Stimulated activated naive CD8-positive, alpha-beta T cell treated with anti-CD3 and anti-CD28 coated beads, Interleukin-15, amount 100 ng/mL, for 72 hours (primary cell): Measurements from ENCODE around the gene CFAP141.

Source experiments
- ATAC-seq: fragments of 150-1000 bp; cut with Tn5 transposase; 2 replicates; pipeline ENCODE4 v1.10.0; 2021; ENCODE audit warnings: mild to moderate bottlenecking, moderate library complexity
- DNase-seq, 2 donors: peaks; one replicate each; pipeline ENCODE4 v3.0.0; 2021 to 2022
- H3K27ac Mint-ChIP-seq, 2 donors: one replicate each; pipeline ENCODE4 v1.8.0; 2022; ENCODE audit warnings: mild to moderate bottlenecking in 2 of 2, mixed read lengths in 2 of 2, moderate library complexity in 2 of 2
- H3K27me3 Mint-ChIP-seq: one replicate; pipeline ENCODE4 v1.8.0; 2022; ENCODE audit warnings: mixed read lengths
- H3K4me1 Mint-ChIP-seq: one replicate; pipeline ENCODE4 v1.8.0; 2022; ENCODE audit warnings: mild to moderate bottlenecking, mixed read lengths
- H3K4me3 Mint-ChIP-seq, 2 donors: one replicate each; pipeline ENCODE4 v1.8.0; 2022; ENCODE audit warnings: mild to moderate bottlenecking in 2 of 2, mixed read lengths in 2 of 2, moderate library complexity in 1 of 2
- H3K9me3 Mint-ChIP-seq, 2 donors: one replicate each; pipeline ENCODE4 v1.8.0; 2022; ENCODE audit warnings: mixed read lengths in 2 of 2

CFAP141 gene

GRCh38 chr1:154186852-154187501 lies 19.2 kb downstream of the CFAP141 start:
- ATAC-seq = no peak
- Mint-ChIP-seq H3K4me1 (peaks cover 3% of the 10 kb centered on the region), H3K9me3 (no peaks in the 10 kb centered on the region), H3K27me3 (peaks cover 10% of the 10 kb centered on the region), H3K4me3 (no peak overlapping the region), H3K27ac (no peak overlapping the region)
- no peak for DNase-seq

GRCh38 chr1:154186177-154186576 lies 20.0 kb downstream of the CFAP141 start:
- peaks cover 5% of the 10 kb centered on the region for H3K4me1 Mint-ChIP-seq
- DNase-seq (peak; percentile 70 to 79), ATAC-seq (no peak)
- no peaks in the 10 kb centered on the region for H3K9me3 Mint-ChIP-seq
- no peak overlapping the region for H3K27ac Mint-ChIP-seq
- H3K4me3 Mint-ChIP-seq = no peak overlapping the region
- H3K27me3 Mint-ChIP-seq = peaks cover 2% of the 10 kb centered on the region

DNA sequence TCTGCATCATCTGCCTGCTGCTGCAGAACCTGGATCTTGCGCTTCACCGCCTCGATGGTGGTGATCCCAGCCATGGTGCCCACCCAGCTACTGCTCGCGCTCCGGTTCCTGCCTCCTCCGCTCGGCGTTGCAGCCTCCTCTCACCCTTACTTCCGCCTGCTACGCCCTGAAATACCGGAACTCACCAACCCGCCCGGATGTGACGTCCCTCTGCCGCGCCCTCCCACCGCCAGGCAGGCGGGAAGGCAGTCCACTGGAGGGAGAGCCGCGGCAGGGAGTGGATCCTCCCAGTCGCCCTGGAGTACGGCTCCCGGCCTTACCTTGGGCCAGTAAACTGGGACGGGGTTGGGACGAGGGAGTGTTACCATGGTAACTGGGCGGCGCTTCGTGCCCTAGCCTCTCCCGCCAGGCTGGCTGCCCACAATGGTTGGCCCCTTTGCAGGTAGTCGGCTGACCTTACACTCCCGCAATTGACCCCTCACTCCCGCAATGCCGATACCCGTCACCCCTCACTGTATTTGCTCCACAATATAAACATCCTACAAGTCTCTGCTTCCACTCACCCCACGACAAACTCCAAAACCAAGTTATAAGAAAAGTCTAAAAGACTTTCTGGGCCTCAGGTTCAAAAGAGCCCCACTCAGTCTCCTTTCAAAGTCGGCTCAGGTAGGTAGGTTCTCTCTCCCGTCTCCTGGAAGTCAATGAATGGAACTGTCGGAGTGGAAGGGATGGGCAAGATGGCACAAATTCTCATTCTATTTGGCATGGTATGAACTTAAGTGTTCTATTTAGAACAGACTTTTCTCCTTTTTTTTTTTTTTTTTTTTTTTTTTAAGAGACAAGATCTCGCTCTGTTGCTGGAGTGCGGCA lies 22.9 kb downstream of the CFAP141 start:
- peaks cover 32% of the 10 kb centered on the region for H3K4me1 Mint-ChIP-seq
- peak overlapping the region; percentile 90 to 98 for H3K27ac Mint-ChIP-seq
- peak overlapping the region; percentile 99 for H3K4me3 Mint-ChIP-seq
- H3K27me3 Mint-ChIP-seq = no peaks in the 10 kb centered on the region
- no peaks in the 10 kb centered on the region for H3K9me3 Mint-ChIP-seq
- DNase-seq = peak; percentile 92 to 95
- peak; percentile 80 for ATAC-seq

DNA sequence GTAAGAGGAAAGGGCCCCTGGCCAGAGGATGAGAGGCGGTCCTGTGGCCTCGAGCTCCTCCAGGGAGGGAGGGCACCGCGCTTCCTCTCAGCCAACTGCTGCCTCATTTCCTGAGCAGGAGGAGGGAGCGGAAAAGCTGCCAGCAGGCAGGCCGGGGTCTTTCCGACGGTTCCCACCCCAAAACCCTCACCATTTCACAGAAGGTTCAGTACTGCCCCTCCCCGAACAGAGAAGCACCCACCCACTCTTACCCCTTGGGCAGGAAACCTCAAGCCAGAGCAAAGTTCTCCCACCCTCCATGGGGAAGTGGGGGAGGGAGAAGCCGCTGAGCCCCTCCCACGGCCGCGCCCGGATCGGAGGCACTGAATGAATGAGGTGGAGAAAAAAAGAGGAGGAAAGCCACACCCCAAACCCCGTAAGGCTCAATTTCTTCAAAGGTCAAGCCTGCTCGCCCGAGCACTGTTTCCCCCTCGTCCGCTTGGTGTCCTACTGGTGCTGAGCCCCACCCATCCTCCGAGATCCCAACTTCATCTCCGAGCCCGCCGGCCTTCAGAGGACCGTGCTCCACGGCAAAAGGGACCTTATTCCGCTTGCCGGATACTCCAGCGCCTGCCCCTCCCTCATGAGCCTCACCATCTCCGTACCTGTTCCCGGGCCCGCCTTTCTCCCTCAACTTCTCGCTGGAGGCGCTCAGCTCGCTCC lies 23.6 kb downstream of the CFAP141 start:
- no peaks in the 10 kb centered on the region for H3K27me3 Mint-ChIP-seq
- H3K4me3 Mint-ChIP-seq = peak overlapping the region; percentile 99
- H3K4me1 Mint-ChIP-seq = peaks cover 40% of the 10 kb centered on the region
- peak; percentile 80 to 93 for DNase-seq
- peak; percentile 86 for ATAC-seq
- peak overlapping the region; percentile 90 to 98 for H3K27ac Mint-ChIP-seq
- H3K9me3 Mint-ChIP-seq = no peaks in the 10 kb centered on the region

- ATAC-seq = no peak
- no peaks in the 10 kb centered on the region for H3K27me3 Mint-ChIP-seq
- peaks cover 46% of the 10 kb centered on the region for H3K4me1 Mint-ChIP-seq
- H3K27ac Mint-ChIP-seq = peak overlapping the region; percentile 90 to 98
- DNase-seq = no peak
- no peaks in the 10 kb centered on the region for H3K9me3 Mint-ChIP-seq
- H3K4me3 Mint-ChIP-seq = peak overlapping the region; percentile 99
These were observed 24.2 kb downstream of the CFAP141 start for GRCh38 chr1:154181944-154182343.

- Mint-ChIP-seq H3K27ac (peak overlapping the region; percentile 64 to 93), H3K9me3 (no peaks in the 10 kb centered on the region), H3K4me1 (peaks cover 60% of the 10 kb centered on the region), H3K4me3 (peak overlapping the region; percentile 99), H3K27me3 (no peaks in the 10 kb centered on the region)
- DNase-seq (no peak), ATAC-seq (no peak)
These were observed 26.0 kb downstream of the CFAP141 start for GRCh38 chr1:154179946-154180687.

GRCh38 chr1:154178911-154179811 lies 27.0 kb downstream of the CFAP141 start:
- H3K9me3 Mint-ChIP-seq = no peaks in the 10 kb centered on the region
- ATAC-seq (no peak), DNase-seq (no peak)
- H3K4me1 Mint-ChIP-seq = peaks cover 67% of the 10 kb centered on the region
- no peaks in the 10 kb centered on the region for H3K27me3 Mint-ChIP-seq
- H3K27ac Mint-ChIP-seq = peak overlapping the region; percentile 64 to 93
- H3K4me3 Mint-ChIP-seq = peak overlapping the region; percentile 99

DNA sequence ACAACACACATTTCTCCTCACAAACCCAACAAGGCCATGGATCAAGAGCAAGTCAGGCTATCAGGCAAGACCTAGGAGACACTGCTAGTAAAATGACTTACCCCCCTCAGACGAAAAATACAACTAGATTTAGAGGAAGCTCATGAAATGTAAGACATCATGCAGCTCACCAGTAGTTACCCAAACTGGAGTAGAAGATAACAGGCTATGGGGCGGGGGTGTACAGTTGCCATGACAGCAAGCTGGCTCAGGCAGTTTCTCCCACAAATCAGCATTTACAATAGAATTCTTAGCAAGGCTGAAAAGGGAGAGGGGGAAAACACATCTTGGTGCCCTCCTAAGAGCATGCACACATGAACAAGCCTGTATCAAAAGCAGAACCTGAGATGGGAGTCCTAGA lies 28.1 kb downstream of the CFAP141 start:
- ATAC-seq (no peak), DNase-seq (no peak)
- Mint-ChIP-seq H3K9me3 (no peaks in the 10 kb centered on the region), H3K27ac (peak overlapping the region; percentile 10 to 20), H3K4me3 (peak overlapping the region; percentile 99), H3K4me1 (peaks cover 70% of the 10 kb centered on the region), H3K27me3 (no peaks in the 10 kb centered on the region)

GRCh38 chr1:154176337-154176736 lies 29.8 kb downstream of the CFAP141 start:
- H3K4me1 Mint-ChIP-seq = peaks cover 83% of the 10 kb centered on the region
- no peaks in the 10 kb centered on the region for H3K9me3 Mint-ChIP-seq
- no peak for ATAC-seq
- peak overlapping the region in 1 of 2 donors; percentile 83 for H3K27ac Mint-ChIP-seq
- no peaks in the 10 kb centered on the region for H3K27me3 Mint-ChIP-seq
- peak overlapping the region; percentile 3 to 49 for H3K4me3 Mint-ChIP-seq
- DNase-seq = no peak

DNA sequence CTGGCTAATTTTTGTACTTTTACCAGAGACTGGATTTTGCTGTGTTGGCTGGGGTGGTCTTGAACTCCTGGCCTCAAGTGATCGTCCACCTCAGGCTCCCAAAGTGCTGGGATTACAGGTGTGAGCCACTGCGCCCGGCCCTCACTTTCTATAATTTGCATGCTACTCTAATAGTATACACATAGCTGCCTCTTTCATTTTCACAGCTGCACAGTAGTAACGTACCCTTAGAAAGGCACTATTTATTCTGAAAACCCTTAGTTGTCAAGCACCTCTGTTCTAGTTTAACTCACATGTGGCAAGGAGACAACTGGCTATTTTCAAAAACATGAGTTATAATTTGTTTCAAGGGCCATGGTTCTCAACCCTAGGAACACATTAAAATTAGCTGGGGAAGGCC lies 31.5 kb downstream of the CFAP141 start:
- peak overlapping the region in 1 of 2 donors; percentile 35 for H3K27ac Mint-ChIP-seq
- no peak overlapping the region for H3K4me3 Mint-ChIP-seq
- ATAC-seq = no peak
- no peaks in the 10 kb centered on the region for H3K27me3 Mint-ChIP-seq
- H3K9me3 Mint-ChIP-seq = no peaks in the 10 kb centered on the region
- DNase-seq = no peak
- H3K4me1 Mint-ChIP-seq = peaks cover 85% of the 10 kb centered on the region

GRCh38 chr1:154171880-154172279 lies 34.3 kb downstream of the CFAP141 start:
- Mint-ChIP-seq H3K4me1 (peaks cover 65% of the 10 kb centered on the region), H3K27me3 (no peaks in the 10 kb centered on the region), H3K4me3 (peak overlapping the region in 1 of 2 donors; percentile 5), H3K27ac (peak overlapping the region; percentile 1 to 93), H3K9me3 (no peaks in the 10 kb centered on the region)
- no peak for DNase-seq
- ATAC-seq = no peak

- Mint-ChIP-seq H3K9me3 (no peaks in the 10 kb centered on the region), H3K27me3 (no peaks in the 10 kb centered on the region), H3K4me1 (peaks cover 58% of the 10 kb centered on the region), H3K27ac (peak overlapping the region; percentile 93 to 95), H3K4me3 (peak overlapping the region; percentile 48 to 55)
- peak; percentile 46 for ATAC-seq
- DNase-seq = no peak
These were observed 34.9 kb downstream of the CFAP141 start for GRCh38 chr1:154171223-154171583.

GRCh38 chr1:154170547-154171222 lies 35.4 kb downstream of the CFAP141 start:
- Mint-ChIP-seq H3K27me3 (no peaks in the 10 kb centered on the region), H3K4me3 (peak overlapping the region; percentile 48 to 55), H3K9me3 (no peaks in the 10 kb centered on the region), H3K27ac (peak overlapping the region; percentile 93 to 95), H3K4me1 (peaks cover 57% of the 10 kb centered on the region)
- peak; percentile 99 for ATAC-seq
- peak; percentile 56 to 68 for DNase-seq

GRCh38 chr1:154167461-154167860 lies 38.7 kb downstream of the CFAP141 start:
- peaks cover 67% of the 10 kb centered on the region for H3K4me1 Mint-ChIP-seq
- no peak for ATAC-seq
- H3K9me3 Mint-ChIP-seq = no peaks in the 10 kb centered on the region
- DNase-seq = no peak
- no peaks in the 10 kb centered on the region for H3K27me3 Mint-ChIP-seq
- H3K27ac Mint-ChIP-seq = peak overlapping the region in 1 of 2 donors; percentile 42
- no peak overlapping the region for H3K4me3 Mint-ChIP-seq
